ENCODE measurements around the gene EIF5A2. TPM values are rescaled to one million over a fixed set of nuclear protein-coding genes. Genes with fewer than 3 reads are reported as not detected.
"Not testable (repeated sequence)": the region's sequence is repeated elsewhere in the genome, so short reads cannot be mapped to it uniquely, and the experiment has no call there.

The EIF5A2 gene
- total RNA-seq, 2 experiments from 2014 or later = 5.2 to 9.5 TPM

GRCh38 chr3:170896781-170897180 lies 11.7 kb downstream of the EIF5A2 start:
- DNase-seq = no peak
- H3K9me3 Mint-ChIP-seq = no peaks in the 10 kb centered on the region
- no peaks in the 10 kb centered on the region for H3K27me3 Mint-ChIP-seq
- ChIA-PET CTCF (no interaction called here), POLR2A (no interaction called here)
- intact Hi-C loops (cut with micrococcal nuclease) = no loop called here
- no peak overlapping the region for H3K4me3 Mint-ChIP-seq
- H3K27ac Mint-ChIP-seq = no peak overlapping the region
- peaks cover 28% of the 10 kb centered on the region for H3K36me3 Mint-ChIP-seq (ENCODE audit: low read depth)
- TF ChIP-seq, protein P1, sequence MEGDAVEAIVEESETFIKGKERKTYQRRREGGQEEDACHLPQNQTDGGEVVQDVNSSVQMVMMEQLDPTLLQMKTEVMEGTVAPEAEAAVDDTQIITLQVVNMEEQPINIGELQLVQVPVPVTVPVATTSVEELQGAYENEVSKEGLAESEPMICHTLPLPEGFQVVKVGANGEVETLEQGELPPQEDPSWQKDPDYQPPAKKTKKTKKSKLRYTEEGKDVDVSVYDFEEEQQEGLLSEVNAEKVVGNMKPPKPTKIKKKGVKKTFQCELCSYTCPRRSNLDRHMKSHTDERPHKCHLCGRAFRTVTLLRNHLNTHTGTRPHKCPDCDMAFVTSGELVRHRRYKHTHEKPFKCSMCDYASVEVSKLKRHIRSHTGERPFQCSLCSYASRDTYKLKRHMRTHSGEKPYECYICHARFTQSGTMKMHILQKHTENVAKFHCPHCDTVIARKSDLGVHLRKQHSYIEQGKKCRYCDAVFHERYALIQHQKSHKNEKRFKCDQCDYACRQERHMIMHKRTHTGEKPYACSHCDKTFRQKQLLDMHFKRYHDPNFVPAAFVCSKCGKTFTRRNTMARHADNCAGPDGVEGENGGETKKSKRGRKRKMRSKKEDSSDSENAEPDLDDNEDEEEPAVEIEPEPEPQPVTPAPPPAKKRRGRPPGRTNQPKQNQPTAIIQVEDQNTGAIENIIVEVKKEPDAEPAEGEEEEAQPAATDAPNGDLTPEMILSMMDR (IDR thresholded peaks at IDR 0.05) = no peak
- H3K4me1 Mint-ChIP-seq (ENCODE audit: low read depth) = peaks cover 2% of the 10 kb centered on the region
- ATAC-seq = no peak

- H3K9me3 Mint-ChIP-seq; H3K4me3 Mint-ChIP-seq; intact Hi-C loops (cut with micrococcal nuclease); DNase-seq; H3K27me3 Mint-ChIP-seq; ATAC-seq; POLR2A ChIA-PET; H3K4me1 Mint-ChIP-seq (ENCODE audit: low read depth); CTCF ChIA-PET; H3K27ac Mint-ChIP-seq: not testable (repeated sequence)
- peaks cover 28% of the 10 kb centered on the region for H3K36me3 Mint-ChIP-seq (ENCODE audit: low read depth)
Observed at GRCh38 chr3:170896333-170896732, 12.1 kb downstream of the EIF5A2 start.

DNA sequence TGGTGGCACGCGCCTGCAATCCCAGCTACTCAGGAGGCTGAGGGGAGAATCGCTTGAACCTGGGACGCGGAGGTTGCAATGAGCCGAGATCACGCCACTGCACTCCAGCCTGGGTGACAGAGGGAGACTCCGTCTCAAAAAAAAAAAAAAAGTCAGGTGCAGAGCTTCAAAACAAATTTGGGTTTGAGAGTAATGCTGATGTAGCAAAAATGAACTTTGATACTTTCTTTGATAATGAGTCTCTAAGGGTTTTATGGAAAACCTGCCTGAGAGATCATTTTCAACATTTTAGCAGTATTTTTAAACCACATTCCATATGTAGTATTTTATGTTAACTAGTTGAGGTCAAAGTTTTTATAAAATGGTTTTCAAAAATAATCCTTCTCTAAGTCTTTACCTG lies 14.5 kb downstream of the EIF5A2 start:
- intact Hi-C loops (cut with micrococcal nuclease) = no loop called here
- H3K4me1 Mint-ChIP-seq (ENCODE audit: low read depth) = no peaks in the 10 kb centered on the region
- ChIA-PET POLR2A (interaction anchor here (1.4 kb wide), 1 partner anchor 9 kb away, joined by 3 read pairs; no protein-coding TSS in a partner anchor), CTCF (interaction anchor here (0.9 kb wide), 1 partner anchor 9 kb away, joined by 3 read pairs; no protein-coding TSS in a partner anchor)
- DNase-seq (no peak), ATAC-seq (no peak)
- no peak overlapping the region for H3K4me3 Mint-ChIP-seq
- TF ChIP-seq, protein P1 (IDR thresholded peaks at IDR 0.05) = no peak
- H3K27me3 Mint-ChIP-seq = no peaks in the 10 kb centered on the region
- H3K27ac Mint-ChIP-seq = no peak overlapping the region
- peaks cover 24% of the 10 kb centered on the region for H3K36me3 Mint-ChIP-seq (ENCODE audit: low read depth)
- H3K9me3 Mint-ChIP-seq = no peaks in the 10 kb centered on the region

DNA sequence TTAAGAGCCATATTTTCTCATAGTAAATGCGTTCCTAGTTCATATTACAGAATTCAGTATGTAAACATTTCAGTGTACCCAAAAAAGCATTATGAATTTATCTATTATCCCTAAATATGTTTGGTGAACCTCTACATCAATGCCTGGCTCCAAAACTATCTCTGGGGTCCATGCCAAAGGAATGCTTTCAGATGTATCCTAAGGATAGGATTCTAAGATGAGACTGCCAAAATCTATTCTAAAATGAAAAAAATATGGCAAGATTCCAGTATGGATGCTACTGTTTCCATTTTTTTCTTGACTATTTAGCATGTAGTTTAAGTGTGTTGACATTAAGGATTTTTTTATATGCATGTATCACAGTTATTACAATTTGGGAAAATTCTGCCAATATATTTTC lies 18.8 kb downstream of the EIF5A2 start:
- TF ChIP-seq, protein P1 (IDR thresholded peaks at IDR 0.05) = no peak
- POLR2A ChIA-PET = interaction anchor here (0.9 kb wide), 2 partner anchors 18 kb away, joined by 3 read pairs; partner anchors contain the start of gene EIF5A2
- no peak overlapping the region for H3K27ac Mint-ChIP-seq
- peaks cover 10% of the 10 kb centered on the region for H3K36me3 Mint-ChIP-seq (ENCODE audit: low read depth)
- CTCF ChIA-PET = interaction anchor here (1.1 kb wide), 1 partner anchor 10 kb away, joined by 3 read pairs; no protein-coding TSS in a partner anchor
- no peak for DNase-seq
- H3K9me3 Mint-ChIP-seq = no peaks in the 10 kb centered on the region
- intact Hi-C loops (cut with micrococcal nuclease) = no loop called here
- no peaks in the 10 kb centered on the region for H3K4me1 Mint-ChIP-seq (ENCODE audit: low read depth)
- no peaks in the 10 kb centered on the region for H3K27me3 Mint-ChIP-seq
- H3K4me3 Mint-ChIP-seq = no peak overlapping the region
- no peak for ATAC-seq

- Mint-ChIP-seq H3K4me1 (ENCODE audit: low read depth) (no peaks in the 10 kb centered on the region), H3K27ac (no peak overlapping the region)
- intact Hi-C loops (cut with micrococcal nuclease) = no loop called here
Observed at GRCh38 chr3:170889132-170889531, 19.3 kb downstream of the EIF5A2 start.

GRCh38 chr3:170884109-170884930 lies 24.1 kb downstream of the EIF5A2 start:
- DNase-seq; ATAC-seq; H3K4me3 Mint-ChIP-seq; H3K4me1 Mint-ChIP-seq (ENCODE audit: low read depth); H3K27me3 Mint-ChIP-seq; H3K36me3 Mint-ChIP-seq (ENCODE audit: low read depth); H3K27ac Mint-ChIP-seq; intact Hi-C loops (cut with micrococcal nuclease); H3K9me3 Mint-ChIP-seq: not testable (repeated sequence)
- ChIA-PET CTCF (interaction anchor here (0.6 to 1.3 kb wide), 3 partner anchors 9 to 318 kb away, joined by 3 read pairs; no protein-coding TSS in a partner anchor), POLR2A (interaction anchor here (0.6 kb wide), 1 partner anchor 15 kb away, joined by 3 read pairs; the partner anchor contains the start of gene RPL22L1)

More at GRCh38 chr3:170889132-170889531, 19.3 kb downstream of the EIF5A2 start:
- CTCF ChIA-PET = interaction anchor here (1.0 to 1.1 kb wide), 2 partner anchors 11 to 15 kb away, joined by 3 read pairs; no protein-coding TSS in a partner anchor
- no peak for DNase-seq
- TF ChIP-seq, protein P1 (IDR thresholded peaks at IDR 0.05) = no peak
- Mint-ChIP-seq H3K4me3 (no peak overlapping the region), H3K9me3 (no peaks in the 10 kb centered on the region), H3K36me3 (ENCODE audit: low read depth) (peaks cover 9% of the 10 kb centered on the region), H3K27me3 (no peaks in the 10 kb centered on the region)
- POLR2A ChIA-PET = interaction anchor here (0.9 kb wide), 2 partner anchors 18 to 19 kb away, joined by 3 read pairs; partner anchors contain the start of gene EIF5A2
- ATAC-seq = no peak

DNA sequence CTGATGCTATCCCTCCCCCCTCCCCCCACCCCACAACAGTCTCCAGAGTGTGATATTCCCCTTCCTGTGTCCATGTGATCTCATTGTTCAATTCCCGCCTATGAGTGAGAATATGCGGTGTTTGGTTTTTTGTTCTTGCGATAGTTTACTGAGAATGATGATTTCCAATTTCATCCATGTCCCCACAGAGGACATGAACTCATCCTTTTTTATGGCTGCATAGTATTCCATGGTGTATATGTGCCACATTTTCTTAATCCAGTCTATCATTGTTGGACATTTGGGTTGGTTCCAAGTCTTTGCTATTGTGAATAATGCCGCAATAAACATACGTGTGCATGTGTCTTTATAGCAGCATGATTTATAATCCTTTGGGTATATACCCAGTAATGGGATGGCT lies 29.7 kb downstream of the EIF5A2 start:
- DNase-seq; ATAC-seq; CTCF ChIA-PET; H3K36me3 Mint-ChIP-seq (ENCODE audit: low read depth); H3K27me3 Mint-ChIP-seq; H3K27ac Mint-ChIP-seq; H3K4me1 Mint-ChIP-seq (ENCODE audit: low read depth); H3K9me3 Mint-ChIP-seq; POLR2A ChIA-PET; intact Hi-C loops (cut with micrococcal nuclease); H3K4me3 Mint-ChIP-seq: not testable (repeated sequence)

DNA sequence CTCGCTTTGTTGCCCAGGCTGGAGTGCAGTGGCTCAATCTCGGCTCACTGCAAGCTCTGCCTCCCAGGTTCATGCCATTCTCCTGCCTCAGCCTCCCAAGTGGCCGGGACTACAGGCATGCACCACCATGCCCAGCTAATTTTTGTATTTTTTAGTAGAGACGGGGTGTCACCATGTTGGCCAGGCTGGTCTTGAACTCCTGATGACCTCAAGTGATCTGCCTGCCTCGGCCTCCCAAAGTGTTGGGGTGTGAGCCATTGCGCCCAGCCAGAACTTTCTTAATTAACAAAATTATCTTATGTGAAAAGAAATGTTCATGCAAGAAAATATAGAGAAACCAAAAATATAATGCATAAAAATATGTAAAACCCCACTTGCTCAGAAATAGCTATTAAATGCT lies 31.1 kb downstream of the EIF5A2 start:
- CTCF ChIA-PET; intact Hi-C loops (cut with micrococcal nuclease); DNase-seq; H3K27me3 Mint-ChIP-seq; ATAC-seq; H3K4me1 Mint-ChIP-seq (ENCODE audit: low read depth); H3K9me3 Mint-ChIP-seq; H3K36me3 Mint-ChIP-seq (ENCODE audit: low read depth); H3K27ac Mint-ChIP-seq; H3K4me3 Mint-ChIP-seq; POLR2A ChIA-PET: not testable (repeated sequence)

Data from activated CD8-positive, alpha-beta T cell treated with anti-CD3 and anti-CD28 coated beads for 36 hours (primary cell).